ENCODE measurements around the gene EFNA1.
A peak's percentile ranks its signal among the peaks of the same experiment; 100 is the strongest.
"Not testable (repeated sequence)": the region's sequence is repeated elsewhere in the genome, so short reads cannot be mapped to it uniquely, and the experiment has no call there.

EFNA1 gene

GRCh38 chr1:155140630-155140953 is 12.9 kb downstream of the EFNA1 start:
- no peaks in the 10 kb centered on the region for H4K20me1 ChIP-seq (ENCODE audit: control insufficient read depth, insufficient read depth, low read depth, low read length)
- no peak for TF ChIP-seq EZH2phosphoT487 (IDR thresholded peaks at IDR 0.05; ENCODE audit: borderline replicate concordance, low read length)
- TF ChIP-seq, protein P1, sequence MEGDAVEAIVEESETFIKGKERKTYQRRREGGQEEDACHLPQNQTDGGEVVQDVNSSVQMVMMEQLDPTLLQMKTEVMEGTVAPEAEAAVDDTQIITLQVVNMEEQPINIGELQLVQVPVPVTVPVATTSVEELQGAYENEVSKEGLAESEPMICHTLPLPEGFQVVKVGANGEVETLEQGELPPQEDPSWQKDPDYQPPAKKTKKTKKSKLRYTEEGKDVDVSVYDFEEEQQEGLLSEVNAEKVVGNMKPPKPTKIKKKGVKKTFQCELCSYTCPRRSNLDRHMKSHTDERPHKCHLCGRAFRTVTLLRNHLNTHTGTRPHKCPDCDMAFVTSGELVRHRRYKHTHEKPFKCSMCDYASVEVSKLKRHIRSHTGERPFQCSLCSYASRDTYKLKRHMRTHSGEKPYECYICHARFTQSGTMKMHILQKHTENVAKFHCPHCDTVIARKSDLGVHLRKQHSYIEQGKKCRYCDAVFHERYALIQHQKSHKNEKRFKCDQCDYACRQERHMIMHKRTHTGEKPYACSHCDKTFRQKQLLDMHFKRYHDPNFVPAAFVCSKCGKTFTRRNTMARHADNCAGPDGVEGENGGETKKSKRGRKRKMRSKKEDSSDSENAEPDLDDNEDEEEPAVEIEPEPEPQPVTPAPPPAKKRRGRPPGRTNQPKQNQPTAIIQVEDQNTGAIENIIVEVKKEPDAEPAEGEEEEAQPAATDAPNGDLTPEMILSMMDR (IDR thresholded peaks at IDR 0.05; ENCODE audit: low read depth, low read length, poor library complexity, severe bottlenecking), result no peak
- H3K36me3 ChIP-seq (ENCODE audit: control insufficient read depth, low read length), result peaks cover 32% of the 10 kb centered on the region
- no peaks in the 10 kb centered on the region for H3K27me3 ChIP-seq (ENCODE audit: control insufficient read depth, low read length)
- H3K79me2 ChIP-seq (ENCODE audit: control insufficient read depth, low read length), result peaks cover 41% of the 10 kb centered on the region
- peak overlapping the region; percentile 84 for H3K4me2 ChIP-seq (ENCODE audit: low read length)
- no peaks in the 10 kb centered on the region for H3K9me2 ChIP-seq (replicated peaks; ENCODE audit: control insufficient read depth, low read length)
- peaks cover 16% of the 10 kb centered on the region for H3F3A ChIP-seq (ENCODE audit: control insufficient read depth, insufficient read depth)
- peaks cover 31% of the 10 kb centered on the region for H3K4me1 ChIP-seq (ENCODE audit: control insufficient read depth, low read length)
- H3K27ac ChIP-seq (ENCODE audit: low read depth, low read length), result no peak overlapping the region; the same call in 1 of the 2 replicates
- no peaks in the 10 kb centered on the region for H3K9me3 ChIP-seq (ENCODE audit: control insufficient read depth, insufficient read depth, low read length)
- H3K4me3 ChIP-seq (ENCODE audit: low read length), result peak overlapping the region; percentile 92

DNA sequence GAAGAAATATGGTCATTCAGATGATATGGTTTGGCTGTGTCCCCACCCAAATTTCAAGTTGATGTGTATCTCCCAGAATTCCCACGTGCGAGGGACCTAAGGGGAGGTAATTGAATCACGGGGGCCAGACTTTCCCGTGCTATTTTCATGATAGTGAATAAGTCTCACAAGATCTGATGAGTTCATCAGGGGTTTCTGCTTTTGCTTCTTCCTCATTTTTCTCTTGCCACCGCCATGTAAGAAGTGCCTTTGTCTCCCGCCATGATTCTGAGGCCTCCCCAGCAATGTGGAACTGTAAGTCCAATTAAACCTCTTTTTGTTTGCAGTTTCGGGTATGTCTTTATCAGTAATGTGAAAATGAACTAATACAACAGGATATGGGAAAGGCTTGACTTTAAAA is 14.1 kb downstream of the EFNA1 start:
- H3K4me2 ChIP-seq (ENCODE audit: low read length), result no peak overlapping the region
- H3K27ac ChIP-seq (ENCODE audit: low read depth, low read length), result no peak overlapping the region
- TF ChIP-seq EZH2phosphoT487 (IDR thresholded peaks at IDR 0.05; ENCODE audit: borderline replicate concordance, low read length), result no peak
- TF ChIP-seq, protein P1 (IDR thresholded peaks at IDR 0.05; ENCODE audit: low read depth, low read length, poor library complexity, severe bottlenecking), result no peak
- peaks cover 28% of the 10 kb centered on the region for H3K4me1 ChIP-seq (ENCODE audit: control insufficient read depth, low read length)
- no peaks in the 10 kb centered on the region for H3K9me3 ChIP-seq (ENCODE audit: control insufficient read depth, insufficient read depth, low read length)
- H4K20me1 ChIP-seq (ENCODE audit: control insufficient read depth, insufficient read depth, low read depth, low read length), result no peaks in the 10 kb centered on the region
- H3K9me2 ChIP-seq (replicated peaks; ENCODE audit: control insufficient read depth, low read length), result no peaks in the 10 kb centered on the region
- H3K79me2 ChIP-seq (ENCODE audit: control insufficient read depth, low read length), result peaks cover 35% of the 10 kb centered on the region
- peaks cover 16% of the 10 kb centered on the region for H3F3A ChIP-seq (ENCODE audit: control insufficient read depth, insufficient read depth)
- H3K36me3 ChIP-seq (ENCODE audit: control insufficient read depth, low read length), result peaks cover 31% of the 10 kb centered on the region
- no peak overlapping the region for H3K4me3 ChIP-seq (ENCODE audit: low read length)
- no peaks in the 10 kb centered on the region for H3K27me3 ChIP-seq (ENCODE audit: control insufficient read depth, low read length)

DNA sequence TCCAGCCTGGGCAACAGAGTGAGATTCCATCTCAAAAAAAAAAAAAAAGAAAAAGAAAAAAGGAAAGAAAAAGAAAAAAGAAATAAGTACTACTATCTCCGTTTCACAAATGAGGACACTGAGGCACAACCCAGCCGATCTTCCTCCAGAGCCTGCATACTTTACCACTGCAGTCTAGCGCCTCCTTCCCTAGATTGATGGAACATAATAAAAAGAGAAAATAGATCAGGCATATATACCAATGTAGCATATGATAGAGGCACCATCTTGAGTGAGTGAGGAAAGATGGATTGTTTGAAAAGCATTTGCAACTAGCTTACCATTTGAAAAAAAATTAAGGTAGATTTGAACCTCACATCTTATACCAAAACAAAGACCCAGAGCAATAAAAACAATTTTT is 17.8 kb downstream of the EFNA1 start:
- H3F3A ChIP-seq (ENCODE audit: control insufficient read depth, insufficient read depth), result peaks cover 5% of the 10 kb centered on the region; the same call in 1 of the 2 replicates
- H3K9me3 ChIP-seq (ENCODE audit: control insufficient read depth, insufficient read depth, low read length), result no peaks in the 10 kb centered on the region
- no peak overlapping the region for H3K27ac ChIP-seq (ENCODE audit: low read depth, low read length)
- no peaks in the 10 kb centered on the region for H3K9me2 ChIP-seq (replicated peaks; ENCODE audit: control insufficient read depth, low read length)
- peaks cover 18% of the 10 kb centered on the region for H3K4me1 ChIP-seq (ENCODE audit: control insufficient read depth, low read length)
- no peak overlapping the region for H3K4me3 ChIP-seq (ENCODE audit: low read length)
- H3K27me3 ChIP-seq (ENCODE audit: control insufficient read depth, low read length), result no peaks in the 10 kb centered on the region
- H3K4me2 ChIP-seq (ENCODE audit: low read length), result no peak overlapping the region
- no peak for TF ChIP-seq EZH2phosphoT487 (IDR thresholded peaks at IDR 0.05; ENCODE audit: borderline replicate concordance, low read length)
- TF ChIP-seq, protein P1 (IDR thresholded peaks at IDR 0.05; ENCODE audit: low read depth, low read length, poor library complexity, severe bottlenecking), result no peak
- H3K36me3 ChIP-seq (ENCODE audit: control insufficient read depth, low read length), result no peaks in the 10 kb centered on the region
- no peaks in the 10 kb centered on the region for H4K20me1 ChIP-seq (ENCODE audit: control insufficient read depth, insufficient read depth, low read depth, low read length)
- H3K79me2 ChIP-seq (ENCODE audit: control insufficient read depth, low read length), result no peaks in the 10 kb centered on the region

GRCh38 chr1:155155996-155156643 is 28.4 kb downstream of the EFNA1 start:
- not testable (repeated sequence) for H3F3A ChIP-seq (ENCODE audit: control insufficient read depth, insufficient read depth); H3K36me3 ChIP-seq (ENCODE audit: control insufficient read depth, low read length); H3K4me2 ChIP-seq (ENCODE audit: low read length)

More at GRCh38 chr1:155155996-155156643, 28.4 kb downstream of the EFNA1 start:
- not testable (repeated sequence) for H4K20me1 ChIP-seq (ENCODE audit: control insufficient read depth, insufficient read depth, low read depth, low read length); H3K79me2 ChIP-seq (ENCODE audit: control insufficient read depth, low read length); H3K4me1 ChIP-seq (ENCODE audit: control insufficient read depth, low read length); H3K27me3 ChIP-seq (ENCODE audit: control insufficient read depth, low read length); H3K9me3 ChIP-seq (ENCODE audit: control insufficient read depth, insufficient read depth, low read length); H3K4me3 ChIP-seq (ENCODE audit: low read length); H3K27ac ChIP-seq (ENCODE audit: low read depth, low read length); H3K9me2 ChIP-seq (replicated peaks; ENCODE audit: control insufficient read depth, low read length)
